ENCODE measurements around the gene PRSS27.

Gene PRSS27

GRCh38 chr16:2720064-2720457 is at the start of gene PRSS27:
Gene PRSS27, minus strand, starts transcription at chr16:2720224. Its CDS starts 64 bp downstream, at chr16:2720160.
- DNase-seq (ENCODE audit: low read depth) = no peak

- peak; percentile 47 for DNase-seq (ENCODE audit: low read depth)
Measured at GRCh38 chr16:2769675-2770056, 49.6 kb upstream of the PRSS27 start.

GRCh38 chr16:2769100-2769529 is 49.1 kb upstream of the PRSS27 start:
- no peak for DNase-seq (ENCODE audit: low read depth)

GRCh38 chr16:2768403-2769089 is 48.5 kb upstream of the PRSS27 start:
- no peak for DNase-seq (ENCODE audit: low read depth)

GRCh38 chr16:2767891-2768290 is 47.9 kb upstream of the PRSS27 start:
- no peak for DNase-seq (ENCODE audit: low read depth)

- DNase-seq (ENCODE audit: low read depth) = no peak
Measured at GRCh38 chr16:2767140-2767731, 47.2 kb upstream of the PRSS27 start.

- DNase-seq (ENCODE audit: low read depth) = no peak
Measured at GRCh38 chr16:2766430-2767139, 46.6 kb upstream of the PRSS27 start.

- no peak for DNase-seq (ENCODE audit: low read depth)
Measured at GRCh38 chr16:2765462-2766404, 45.7 kb upstream of the PRSS27 start.

GRCh38 chr16:2764718-2765117 is 44.7 kb upstream of the PRSS27 start:
- DNase-seq (ENCODE audit: low read depth) = no peak

- DNase-seq (ENCODE audit: low read depth) = no peak
Measured at GRCh38 chr16:2763173-2763572, 43.1 kb upstream of the PRSS27 start.

GRCh38 chr16:2762711-2763110 is 42.7 kb upstream of the PRSS27 start:
- no peak for DNase-seq (ENCODE audit: low read depth)

- DNase-seq (ENCODE audit: low read depth) = no peak
Measured at GRCh38 chr16:2761886-2762583, 42.0 kb upstream of the PRSS27 start.

GRCh38 chr16:2761472-2761871 is 41.4 kb upstream of the PRSS27 start:
- DNase-seq (ENCODE audit: low read depth) = no peak

GRCh38 chr16:2757344-2757743 is 37.3 kb upstream of the PRSS27 start:
- no peak for DNase-seq (ENCODE audit: low read depth)

- no peak for DNase-seq (ENCODE audit: low read depth)
Measured at GRCh38 chr16:2756288-2757015, 36.4 kb upstream of the PRSS27 start.

- no peak for DNase-seq (ENCODE audit: low read depth)
Measured at GRCh38 chr16:2755158-2755557, 35.1 kb upstream of the PRSS27 start.

GRCh38 chr16:2753733-2754020 is 33.7 kb upstream of the PRSS27 start:
- DNase-seq (ENCODE audit: low read depth) = no peak

- DNase-seq (ENCODE audit: low read depth) = peak; percentile 69
Measured at GRCh38 chr16:2752850-2753732, 33.1 kb upstream of the PRSS27 start.

GRCh38 chr16:2752035-2752849 is 32.2 kb upstream of the PRSS27 start, which contains the start of gene SRRM2:
Gene SRRM2, plus strand, starts transcription at chr16:2752638. Its CDS starts 3,727 bp downstream, at chr16:2756365.
- DNase-seq (ENCODE audit: low read depth) = peak; percentile 91

Data from fibroblast of the conjunctiva (primary cell).